GM10847 (cell line): ENCODE measurements around the gene PIEZO1.

Experiments
- POLR2A ChIP-seq: IDR thresholded peaks from 2 replicates; pipeline ENCODE4 v1.6.1; 2011; ENCODE audit not compliant: insufficient read length; ENCODE audit errors: extremely low read depth

PIEZO1 gene

DNA sequence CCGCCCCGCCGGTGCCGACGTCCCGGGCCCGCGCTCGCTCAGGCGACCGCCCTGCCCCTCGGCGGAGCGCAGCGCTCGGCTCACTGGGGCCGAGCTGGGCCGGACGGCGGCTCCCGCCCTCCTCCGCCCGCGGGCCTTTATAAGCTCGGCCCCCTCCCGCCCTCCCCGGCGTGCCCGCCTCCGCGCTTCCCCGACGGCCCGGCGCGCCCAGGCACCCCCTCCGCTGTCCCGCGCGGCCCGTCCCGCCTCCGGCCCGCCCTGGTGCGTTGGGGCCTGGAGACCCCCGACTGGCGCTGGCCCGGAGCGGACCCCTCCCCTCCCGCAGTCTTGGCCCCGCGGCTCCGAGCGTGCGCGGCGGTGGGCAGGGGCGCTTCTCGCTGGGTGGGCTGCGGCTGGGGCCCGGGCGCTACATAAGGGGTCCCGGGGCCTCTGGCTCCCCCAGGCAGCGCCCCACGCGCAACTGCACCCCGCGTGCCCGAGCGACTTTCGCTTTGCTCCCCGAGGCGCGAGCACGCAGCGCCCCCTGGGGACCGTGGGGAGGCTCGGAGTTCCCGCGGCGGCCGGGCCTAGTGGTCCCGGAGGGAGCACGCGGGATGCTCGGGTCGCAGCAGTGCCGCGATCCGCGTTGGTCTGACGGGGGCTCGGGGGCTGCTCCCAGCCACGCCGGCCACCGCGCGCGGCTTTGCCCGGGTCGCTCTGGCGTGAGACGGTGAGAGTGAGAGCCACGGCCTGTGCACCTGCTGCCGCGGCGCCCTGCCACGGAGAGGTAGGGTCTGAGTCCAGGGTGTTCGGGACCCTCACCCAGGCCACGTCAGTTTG, at the start of gene PIEZO1:
Gene PIEZO1 (minus strand): TSS at position 115 of the 819 bp plus-strand sequence. CDS start 256 bp downstream, outside the sequence.
- peak; percentile 92 for TF ChIP-seq POLR2A

DNA sequence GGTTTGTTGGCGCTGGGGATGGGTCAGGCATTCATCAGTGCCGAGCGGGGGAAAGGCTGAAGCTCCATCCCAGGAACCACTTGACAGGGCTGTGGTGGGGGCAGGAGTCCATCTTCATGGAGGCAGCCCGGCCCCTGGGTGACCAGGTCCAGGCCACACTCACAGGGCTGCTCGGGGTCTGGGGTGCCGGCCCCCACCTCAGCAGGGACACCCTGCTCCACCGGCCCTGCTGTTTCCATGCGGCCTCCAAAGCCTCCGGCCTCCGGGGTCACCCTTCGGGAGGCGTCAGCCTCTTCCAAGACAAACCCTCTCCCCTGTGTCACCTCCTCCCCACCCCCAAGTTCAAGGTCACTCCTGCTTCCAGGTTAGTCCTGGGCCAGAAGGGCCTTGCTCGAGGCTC, 49.6 kb upstream of the PIEZO1 start:
- TF ChIP-seq POLR2A, result no peak

GRCh38 chr16:88833086-88833485, 48.1 kb upstream of the PIEZO1 start:
- TF ChIP-seq POLR2A, result no peak

DNA sequence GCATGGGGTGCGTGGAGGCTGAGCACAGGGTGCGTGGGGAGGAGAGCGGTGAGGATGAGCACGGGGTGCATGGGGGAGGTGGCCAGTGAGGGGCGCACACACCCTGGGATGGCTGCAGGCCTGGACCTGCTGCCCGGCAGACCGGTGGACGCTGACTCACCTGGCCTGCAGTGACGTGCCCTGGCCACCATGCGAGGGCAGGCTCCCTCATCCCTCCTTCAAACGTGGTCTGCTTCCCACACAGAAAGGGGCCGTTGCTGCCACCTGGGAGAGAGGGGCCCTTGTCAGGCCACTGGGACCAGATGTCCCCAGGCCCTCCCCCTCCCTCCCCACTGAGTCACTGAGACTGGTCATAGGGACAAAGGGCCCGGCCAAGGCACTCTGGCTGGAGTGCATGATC, 46.8 kb upstream of the PIEZO1 start:
- no peak for TF ChIP-seq POLR2A

GRCh38 chr16:88830783-88831182, 45.8 kb upstream of the PIEZO1 start:
- TF ChIP-seq POLR2A, result no peak

GRCh38 chr16:88830258-88830657, 45.2 kb upstream of the PIEZO1 start:
- TF ChIP-seq POLR2A, result no peak

DNA sequence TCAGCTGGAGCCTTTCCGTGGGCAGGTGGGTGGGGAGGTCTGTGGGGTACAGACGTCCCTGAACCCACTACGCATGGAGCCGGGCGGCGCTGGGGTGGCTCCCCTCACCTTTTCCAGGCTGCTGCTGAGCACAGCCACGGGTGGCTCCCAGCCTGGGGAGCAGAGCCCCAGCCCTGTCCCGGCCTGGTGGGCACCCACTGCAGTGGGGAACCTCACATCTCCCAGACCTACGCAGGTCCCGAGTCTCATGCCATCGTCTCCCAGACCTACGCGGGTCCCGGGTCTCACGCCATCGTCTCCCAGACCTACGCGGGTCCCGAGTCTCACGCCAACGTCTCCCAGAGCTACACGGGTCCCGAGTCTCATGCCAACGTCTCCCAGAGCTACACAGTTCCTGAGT, 43.7 kb upstream of the PIEZO1 start:
- TF ChIP-seq POLR2A, result no peak

- TF ChIP-seq POLR2A, result no peak
Measured at GRCh38 chr16:88827727-88828126, 42.7 kb upstream of the PIEZO1 start.

GRCh38 chr16:88826070-88826840, 41.2 kb upstream of the PIEZO1 start:
- no peak for TF ChIP-seq POLR2A

DNA sequence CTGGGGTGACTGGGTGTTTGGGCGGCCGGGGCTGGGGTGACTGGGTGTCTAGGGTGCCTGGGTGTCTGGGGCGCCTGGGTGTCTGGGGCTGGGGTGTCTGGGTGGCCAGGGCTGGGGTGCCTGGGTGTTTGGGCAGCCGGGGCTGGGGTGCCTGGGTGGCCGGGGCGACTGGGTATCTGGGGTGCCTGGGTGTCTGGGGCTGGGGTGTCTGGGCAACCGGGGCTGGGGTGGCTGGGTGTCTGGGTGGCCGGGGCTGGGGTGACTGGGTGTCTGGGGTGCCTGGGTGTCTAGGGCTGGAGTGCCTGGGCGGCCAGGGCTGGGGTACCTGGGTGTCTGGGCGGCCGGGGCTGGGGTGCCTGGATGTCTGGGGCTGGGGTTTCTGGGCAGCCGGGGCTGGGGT, 40.1 kb upstream of the PIEZO1 start:
- no peak for TF ChIP-seq POLR2A

GRCh38 chr16:88824256-88825077, 39.4 kb upstream of the PIEZO1 start:
- no peak for TF ChIP-seq POLR2A

- no peak for TF ChIP-seq POLR2A
Measured at GRCh38 chr16:88822281-88823040, 37.4 kb upstream of the PIEZO1 start.

DNA sequence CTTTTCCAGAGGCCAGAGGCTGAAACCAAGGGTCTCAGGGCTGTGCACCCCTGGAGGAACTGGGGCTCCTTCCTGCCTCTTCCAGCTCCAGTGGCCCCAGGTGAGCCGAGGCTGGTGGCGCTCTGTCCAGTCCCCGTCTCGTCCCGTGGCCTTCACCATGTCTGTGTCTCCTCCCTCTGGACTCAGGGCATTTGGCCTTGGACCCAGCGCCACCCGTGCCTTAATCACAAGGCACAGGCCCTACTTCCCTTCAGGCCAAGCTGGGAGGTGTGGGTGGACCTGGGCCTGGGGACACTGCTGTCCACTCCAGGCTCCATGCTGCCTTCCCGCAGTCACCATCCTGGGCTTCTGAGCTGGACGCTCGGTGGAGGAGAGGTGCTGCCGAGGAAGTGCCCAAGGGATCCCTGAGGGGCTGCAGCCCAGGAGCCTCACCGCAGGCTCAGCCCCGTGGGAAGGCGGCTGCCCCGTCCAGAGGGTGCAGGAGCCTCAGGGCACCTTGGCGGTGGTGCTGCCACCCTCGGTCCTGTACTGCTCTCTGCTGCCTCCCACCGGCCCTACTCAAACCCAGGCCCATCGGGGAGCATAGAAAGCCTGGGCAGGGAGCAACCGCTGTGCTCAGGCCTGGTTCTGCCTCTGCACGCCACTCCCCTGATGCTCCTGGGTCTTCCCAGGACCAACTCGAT, 36.3 kb upstream of the PIEZO1 start:
- no peak for TF ChIP-seq POLR2A

DNA sequence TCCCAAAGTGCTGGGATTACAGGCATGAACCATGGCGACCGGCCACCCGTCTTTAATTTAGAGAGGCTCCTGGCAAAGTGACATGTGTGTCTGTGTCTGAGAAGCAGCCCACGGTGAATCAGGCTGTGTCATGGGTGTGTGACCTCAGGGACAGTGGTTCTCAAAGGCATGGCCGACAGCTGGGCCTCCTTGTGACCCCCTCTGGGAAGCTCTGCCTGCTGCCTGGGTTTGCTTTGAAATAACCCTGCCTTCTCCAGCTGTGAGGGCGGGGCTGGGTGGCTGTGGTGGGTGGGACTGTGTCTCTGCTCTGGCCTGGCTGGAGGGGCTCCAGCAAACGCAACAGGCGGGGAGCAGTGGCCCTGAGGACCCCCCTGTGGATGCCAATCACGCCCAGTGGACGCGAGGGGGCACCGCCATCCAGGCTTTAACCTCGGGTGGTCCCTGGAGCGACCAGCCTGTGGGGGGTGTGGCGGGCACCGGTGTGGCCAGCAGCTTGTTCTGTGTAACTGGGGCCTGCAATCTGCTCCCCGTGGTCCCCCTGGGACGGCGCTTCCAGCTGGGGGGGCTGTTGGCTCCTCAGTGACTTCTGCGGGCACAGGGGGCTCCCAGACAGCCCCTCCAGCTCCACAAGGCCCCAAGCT, 35.5 kb upstream of the PIEZO1 start:
- TF ChIP-seq POLR2A, result no peak

GRCh38 chr16:88819126-88819525, 34.1 kb upstream of the PIEZO1 start:
- no peak for TF ChIP-seq POLR2A
